HG03095 (cell line): ENCODE data around the gene TCHH.

ENCODE experiments used
- ATAC-seq: cut with Tn5 transposase; IDR thresholded peaks from one replicate; pipeline ENCODE4 v1.9.1; 2021; ENCODE audit warnings: moderate library complexity; ENCODE audit not compliant: unreplicated experiment

TCHH gene

GRCh38 chr1:152067150-152067549 lies 48.1 kb downstream of the TCHH start:
- no peak for ATAC-seq

- no peak for ATAC-seq
These were observed 53.3 kb downstream of the TCHH start for GRCh38 chr1:152061952-152062351.
